ENCODE results near the gene LMLN.
"Not testable (repeated sequence)": the region's sequence is repeated elsewhere in the genome, so short reads cannot be mapped to it uniquely, and the experiment has no call there.

LMLN gene

DNA sequence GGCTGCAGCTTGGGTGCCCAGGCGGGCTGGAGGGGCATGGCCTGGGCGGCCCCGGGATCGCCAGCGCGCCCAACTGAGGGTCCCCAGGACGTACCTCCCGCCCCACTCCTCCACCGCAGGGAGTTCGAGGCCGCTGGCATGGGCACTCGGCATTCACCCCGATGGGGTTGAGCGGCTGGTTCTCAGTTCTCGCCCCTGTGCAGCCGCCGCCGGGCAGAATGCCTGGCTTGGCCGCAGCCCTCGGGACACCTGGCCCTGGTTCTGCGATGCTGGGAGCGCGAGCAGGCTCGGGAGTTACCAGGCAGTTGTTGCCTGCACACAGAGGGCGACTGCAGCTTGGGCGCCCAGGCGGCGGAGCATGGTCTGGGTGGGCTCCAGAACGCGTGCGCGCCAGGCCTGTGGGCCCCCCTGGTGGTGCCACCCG, 121.4 kb downstream of the LMLN start:
- no peak for DNase-seq

DNA sequence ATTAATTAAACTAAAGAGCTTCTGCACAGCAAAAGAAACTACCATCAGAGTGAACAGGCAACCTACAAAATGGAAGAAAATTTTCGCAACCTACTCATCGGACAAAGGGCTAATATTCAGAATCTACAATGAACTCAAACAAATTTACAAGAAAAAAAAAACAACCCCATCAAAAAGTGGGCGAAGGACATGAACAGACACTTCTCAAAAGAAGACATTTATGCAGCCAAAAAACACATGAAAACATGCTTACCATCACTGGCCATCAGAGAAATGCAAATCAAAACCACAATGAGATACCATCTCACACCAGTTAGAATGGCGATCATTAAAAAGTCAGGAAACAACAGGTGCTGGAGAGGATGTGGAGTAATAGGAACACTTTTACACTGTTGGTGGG, 122.2 kb downstream of the LMLN start:
- DNase-seq: not testable (repeated sequence)

DNA sequence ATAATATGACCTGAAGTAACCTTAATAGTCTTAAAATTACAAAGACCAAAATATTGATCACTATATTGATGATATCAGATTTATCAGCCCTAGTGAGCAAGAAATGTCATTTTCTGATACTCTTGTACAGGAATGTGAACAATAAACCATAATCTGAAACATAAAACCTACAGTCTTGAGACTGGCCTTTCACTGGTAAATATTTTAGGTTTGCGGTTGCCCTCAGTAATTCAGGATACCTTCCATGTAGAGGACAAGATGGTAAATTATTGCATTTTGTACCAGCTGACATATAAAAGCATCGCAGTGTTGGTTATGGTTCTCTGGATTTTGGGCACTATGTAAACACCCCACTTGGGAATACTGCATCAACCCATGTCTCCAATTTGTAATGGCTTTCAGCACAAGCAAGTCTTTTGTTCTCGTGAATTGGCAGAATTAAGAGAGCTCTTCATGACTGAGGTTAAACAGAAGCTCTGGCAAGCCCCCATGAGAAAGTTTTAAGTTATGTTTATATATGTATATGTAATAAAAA, 128.5 kb downstream of the LMLN start:
- no peak for DNase-seq

DNA sequence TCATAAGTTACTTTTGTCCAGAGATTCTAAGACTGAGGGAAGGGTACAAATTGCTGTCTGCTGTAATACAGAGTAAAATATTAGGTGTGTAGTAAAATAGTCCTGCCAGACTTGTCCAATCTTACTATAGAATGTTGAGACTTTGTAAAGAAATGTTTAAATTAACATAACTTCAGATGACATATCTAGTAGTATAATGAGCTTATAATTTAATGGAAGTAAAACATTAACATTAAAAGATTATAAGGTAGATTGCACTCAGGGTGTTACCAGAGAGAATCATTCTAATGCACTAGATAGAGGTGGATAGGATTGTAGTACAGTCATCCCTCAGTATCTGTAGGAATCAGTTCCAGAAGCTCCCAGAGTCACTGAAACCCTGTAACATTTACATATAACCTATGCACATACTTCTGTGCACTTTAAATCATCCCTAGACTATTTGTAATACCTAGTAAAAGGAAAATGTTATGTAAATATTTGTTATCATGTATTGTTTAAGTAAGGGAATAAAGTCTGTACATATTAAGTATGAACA, 130.8 kb downstream of the LMLN start:
- no peak for DNase-seq

DNA sequence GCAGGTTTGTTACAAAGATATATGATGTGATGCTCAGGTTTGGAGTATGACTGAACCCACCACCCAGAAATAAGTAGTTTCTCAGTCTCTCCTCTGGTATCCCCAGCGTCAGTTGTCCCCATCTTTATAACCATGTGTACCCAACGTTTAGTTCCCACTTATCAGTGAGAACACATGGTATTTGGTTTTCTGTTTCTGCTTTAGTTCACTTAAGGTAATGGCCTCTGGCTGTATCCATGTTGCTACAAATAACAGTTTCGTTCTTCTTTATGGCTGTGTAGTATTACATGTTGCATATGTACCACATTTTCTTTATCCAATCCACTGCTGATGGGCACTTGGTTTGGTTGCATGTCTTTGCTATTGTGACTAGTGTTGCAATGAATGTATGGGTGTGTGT, 132.3 kb downstream of the LMLN start:
- no peak for DNase-seq

DNA sequence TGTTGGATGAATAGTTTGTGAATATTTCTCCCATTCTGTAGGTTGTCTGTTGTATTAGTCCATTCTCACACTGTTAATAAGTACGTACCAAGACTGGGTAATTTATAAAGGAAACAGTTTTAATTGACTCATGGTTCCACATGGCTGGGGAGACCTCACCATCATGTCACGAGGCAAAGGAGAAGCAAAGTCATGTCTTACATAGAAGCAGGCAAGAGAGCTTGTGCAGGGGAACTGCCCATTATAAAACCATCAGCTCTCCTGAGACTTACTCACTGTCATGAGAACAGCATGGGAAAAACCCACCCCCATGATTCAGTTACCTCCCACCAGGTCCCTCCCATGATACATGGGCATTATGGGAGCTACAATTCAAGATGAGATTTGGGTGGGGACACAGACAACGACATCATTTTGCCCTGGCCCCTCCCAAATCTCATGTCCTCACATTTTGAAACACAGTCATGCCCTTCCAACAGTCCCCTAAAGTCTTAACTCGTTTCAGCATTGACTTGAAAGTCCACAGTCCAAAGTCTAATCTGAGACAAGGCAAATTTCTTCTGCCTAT, 133.2 kb downstream of the LMLN start:
- DNase-seq: no peak

Data from activated CD4-positive, alpha-beta T cell treated with anti-CD3 and anti-CD28 coated beads, Interleukin-2, amount 50 U/mL, for 48 hours (primary cell).